Stimulated activated CD4-positive, alpha-beta T cell treated with anti-CD3 and anti-CD28 coated beads, Interleukin-4, amount 100 ng/mL, for 24 hours (primary cell): ENCODE results near the gene NAA10.
A peak's percentile ranks its signal among the peaks of the same experiment; 100 is the strongest.

Experiments used
- DNase-seq: peaks from one replicate; pipeline ENCODE4 v3.0.0-alpha.2; 2020

Gene NAA10

DNA sequence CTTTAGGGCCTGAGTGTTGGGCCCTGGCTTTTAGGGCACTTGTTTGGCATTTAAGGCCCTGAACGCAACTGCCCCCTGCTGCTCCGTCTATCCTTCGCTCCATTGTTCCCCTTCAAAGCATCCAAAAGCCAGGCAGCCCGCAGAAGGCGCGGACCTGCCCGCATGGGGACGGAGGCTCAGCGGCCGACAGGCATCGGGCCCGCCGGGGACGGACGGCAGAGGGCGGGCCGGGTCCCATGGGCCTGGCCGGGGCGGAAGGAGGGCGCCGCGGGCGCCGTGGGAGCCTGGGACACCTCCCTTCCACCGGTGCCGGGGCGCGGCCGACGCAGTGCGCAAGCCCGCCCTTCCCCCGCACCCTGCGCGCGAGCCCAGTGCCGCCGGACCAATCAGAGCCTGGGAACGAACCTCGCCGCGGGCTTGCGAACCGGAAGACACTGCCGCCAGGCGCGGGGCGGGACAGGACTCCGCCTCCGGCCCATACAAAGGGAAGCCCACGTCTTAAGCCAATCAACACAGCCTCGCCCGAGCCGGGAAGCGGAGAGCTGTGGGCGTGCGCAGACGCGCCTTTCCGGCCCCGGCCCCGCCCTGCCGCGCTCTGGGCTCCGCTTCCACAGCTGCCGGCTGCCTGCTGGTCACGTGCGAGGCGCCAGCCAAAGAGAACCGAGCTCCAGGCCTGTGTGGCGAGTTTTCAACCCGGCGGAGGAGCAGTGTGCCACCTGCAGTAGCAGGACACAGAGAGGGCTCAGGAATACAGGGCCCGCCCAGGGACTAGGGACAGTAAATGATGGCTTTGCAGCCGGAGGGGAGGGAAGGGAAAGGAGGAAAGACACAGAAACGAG lies 6.7 kb downstream of the NAA10 start:
- peak; percentile 90 for DNase-seq

GRCh38 chrX:153927672-153927921 lies 7.2 kb downstream of the NAA10 start:
- no peak for DNase-seq

- DNase-seq = peak; percentile 70
These were observed 7.8 kb downstream of the NAA10 start for GRCh38 chrX:153926858-153927671.

DNA sequence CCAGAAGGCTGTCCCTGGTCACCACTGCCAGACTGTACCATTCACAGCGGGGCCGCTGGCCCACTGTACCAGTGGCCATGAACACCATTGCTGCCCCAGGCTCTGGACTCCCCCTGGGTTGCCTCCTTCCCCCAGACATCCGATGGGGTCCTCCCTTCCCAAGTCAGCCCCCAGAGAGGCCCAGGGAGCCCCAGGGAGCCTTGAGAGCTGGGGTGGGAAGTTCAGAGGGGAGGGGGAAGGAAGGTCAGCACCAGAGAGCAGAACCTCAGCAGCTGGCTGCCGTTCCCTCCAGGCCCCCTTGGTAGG lies 8.3 kb downstream of the NAA10 start:
- DNase-seq = no peak

DNA sequence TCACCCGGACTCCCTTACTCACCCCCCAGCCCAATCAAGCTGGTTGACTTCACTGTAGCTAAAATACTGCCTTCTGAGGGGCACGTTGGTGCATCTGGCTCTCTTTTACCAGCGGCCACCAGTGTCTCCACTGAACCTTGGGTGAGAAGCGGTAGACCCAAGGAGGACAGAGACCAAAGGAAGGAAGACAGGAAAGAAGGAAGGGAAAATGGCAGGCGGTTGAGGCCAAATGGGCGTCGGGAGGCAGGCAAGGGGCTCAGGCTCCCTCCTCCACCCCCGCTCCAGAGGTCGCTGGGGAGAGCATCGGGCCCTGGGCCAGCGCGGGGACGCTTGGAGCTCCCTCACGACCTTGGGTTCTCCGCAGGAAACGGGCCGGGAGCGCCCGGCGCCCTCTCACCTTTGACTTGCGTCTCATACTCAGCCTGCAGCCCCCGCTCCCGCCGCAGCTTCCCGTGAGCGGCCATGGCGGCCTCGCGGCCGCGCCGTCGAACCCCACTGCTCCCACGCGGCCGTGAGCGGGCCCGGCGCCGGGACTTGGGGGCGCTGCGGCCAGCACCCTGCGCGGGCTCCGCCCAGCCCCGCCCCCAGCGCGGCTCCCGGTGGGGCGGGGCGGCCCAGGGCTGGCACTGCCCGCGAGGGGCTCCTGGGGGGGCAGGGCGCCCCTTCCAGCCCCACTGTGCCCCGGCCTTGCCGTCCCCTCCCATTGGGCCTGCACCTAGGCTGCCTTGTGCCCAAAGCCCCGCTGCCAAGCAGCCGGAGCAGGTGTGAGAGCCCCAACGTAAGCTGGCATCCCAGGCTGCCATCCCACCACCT lies 8.9 kb downstream of the NAA10 start, which contains the start of gene ARHGAP4:
ARHGAP4 (minus strand) TSS at position 526 of the 813 bp plus-strand sequence; CDS start at position 464, 62 bp downstream.
- DNase-seq = peak; percentile 41

GRCh38 chrX:153925387-153925738 lies 9.5 kb downstream of the NAA10 start:
- no peak for DNase-seq

DNA sequence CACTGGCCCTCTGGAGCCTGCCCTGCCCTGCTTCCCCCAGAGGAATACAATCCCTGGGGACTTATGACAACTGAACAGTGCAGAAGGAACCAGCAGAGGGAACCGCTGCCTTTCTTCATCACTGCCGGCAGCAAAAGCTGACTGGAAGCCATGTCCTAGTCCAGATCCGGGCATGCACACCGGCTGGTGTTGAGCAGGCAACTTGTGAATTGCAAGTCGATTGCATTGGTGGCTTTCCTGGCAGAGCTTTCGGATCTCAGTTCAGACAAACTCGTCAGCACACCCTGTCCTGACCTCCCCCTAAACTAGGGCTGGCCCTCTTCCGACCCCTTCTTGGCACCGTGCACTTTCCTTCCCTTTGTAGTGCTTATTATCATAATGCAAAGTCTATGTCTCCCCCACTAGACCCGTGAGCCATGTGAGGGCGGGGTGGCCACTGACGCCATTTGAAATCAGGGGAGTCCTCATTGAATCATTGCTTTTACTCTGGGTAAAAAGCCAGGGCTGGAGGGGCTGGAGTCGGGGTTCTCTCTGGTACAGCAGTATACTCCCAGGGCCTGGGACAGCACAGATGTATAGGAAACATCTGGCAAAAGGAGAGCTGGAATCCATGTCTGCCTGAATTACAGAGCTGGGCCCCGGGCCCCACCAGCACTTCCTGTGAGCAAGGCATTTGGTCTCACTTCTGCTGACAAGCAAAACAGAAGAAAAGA lies 10.5 kb downstream of the NAA10 start:
- DNase-seq = peak; percentile 38

- no peak for DNase-seq
These were observed 11.6 kb downstream of the NAA10 start for GRCh38 chrX:153922932-153923857.

DNA sequence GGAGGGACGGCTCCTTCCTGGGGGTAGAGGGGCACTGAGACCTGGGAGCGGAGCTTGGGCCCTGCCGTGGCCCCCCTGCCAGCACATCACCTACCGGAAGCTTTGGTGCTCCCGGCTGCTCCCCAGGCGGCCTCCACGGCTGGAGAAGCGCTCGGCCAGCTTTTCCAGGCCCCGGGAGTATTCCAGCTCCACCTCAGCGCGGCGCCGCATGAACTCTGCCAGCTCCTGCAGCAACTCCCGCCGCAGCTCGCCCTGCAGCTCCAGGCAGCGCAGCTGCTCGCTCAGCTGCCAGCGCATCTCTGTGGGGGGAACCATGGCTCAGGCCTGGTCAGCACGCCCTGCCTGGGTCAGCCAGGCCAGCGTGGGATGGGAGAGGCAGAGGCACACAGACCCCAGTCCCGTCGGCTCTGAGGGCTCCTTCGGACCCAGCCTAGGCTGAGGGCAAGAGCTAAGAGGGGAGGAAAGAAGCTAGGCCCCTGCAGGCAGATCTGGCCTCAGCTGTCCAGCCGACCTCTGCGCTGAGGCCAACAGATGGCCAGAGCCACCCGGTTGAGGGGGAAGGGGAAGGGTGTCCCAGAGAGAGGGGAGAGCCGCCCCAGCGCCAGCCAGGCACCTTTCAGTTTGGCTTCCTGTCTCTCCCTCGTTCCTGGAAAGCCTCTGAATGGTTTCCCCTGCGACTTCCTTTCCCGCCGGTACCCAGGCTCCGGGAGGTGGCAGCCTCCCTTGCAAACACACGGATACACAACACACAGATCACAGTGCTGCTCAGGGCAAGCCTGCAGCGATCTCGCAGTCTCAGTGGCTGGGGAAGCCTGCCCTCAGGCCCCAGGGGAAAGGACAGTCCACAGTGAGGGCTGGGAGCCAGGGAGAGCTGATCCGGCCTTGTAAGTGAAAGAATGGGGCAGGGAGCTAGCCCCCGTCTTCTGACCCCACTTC lies 13.1 kb downstream of the NAA10 start:
- DNase-seq = no peak

GRCh38 chrX:153921070-153921469 lies 13.8 kb downstream of the NAA10 start:
- DNase-seq = no peak

DNA sequence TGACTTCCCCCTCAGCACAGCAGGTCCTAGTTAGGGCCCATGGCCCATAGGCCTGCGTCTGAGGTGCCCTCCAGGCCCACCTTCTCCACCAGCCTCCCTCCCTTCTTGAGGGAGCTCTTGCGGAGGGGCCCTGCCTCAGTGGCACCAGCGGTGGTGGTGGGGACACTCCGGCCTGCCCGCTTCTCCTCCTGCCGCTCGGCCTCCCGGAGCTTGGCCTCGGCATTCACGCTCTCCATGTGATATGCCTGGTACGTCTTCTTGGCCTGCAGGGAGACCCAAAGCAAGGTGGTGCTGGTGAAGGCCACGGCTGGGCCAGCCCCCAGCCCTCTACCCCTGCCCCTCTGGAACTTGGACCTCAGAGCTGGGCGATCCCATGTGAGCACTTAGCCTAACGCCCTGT lies 14.3 kb downstream of the NAA10 start:
- DNase-seq = no peak

- DNase-seq = no peak
These were observed 15.6 kb downstream of the NAA10 start for GRCh38 chrX:153919281-153919680.

- DNase-seq = no peak
These were observed 17.0 kb downstream of the NAA10 start for GRCh38 chrX:153917869-153918268.

- DNase-seq = no peak
These were observed 21.1 kb downstream of the NAA10 start for GRCh38 chrX:153913701-153914100.

- DNase-seq = no peak
These were observed 21.6 kb downstream of the NAA10 start for GRCh38 chrX:153913211-153913610.

GRCh38 chrX:153911798-153912197 lies 23.0 kb downstream of the NAA10 start:
- DNase-seq = no peak

GRCh38 chrX:153910446-153910845 lies 24.4 kb downstream of the NAA10 start:
- no peak for DNase-seq

DNA sequence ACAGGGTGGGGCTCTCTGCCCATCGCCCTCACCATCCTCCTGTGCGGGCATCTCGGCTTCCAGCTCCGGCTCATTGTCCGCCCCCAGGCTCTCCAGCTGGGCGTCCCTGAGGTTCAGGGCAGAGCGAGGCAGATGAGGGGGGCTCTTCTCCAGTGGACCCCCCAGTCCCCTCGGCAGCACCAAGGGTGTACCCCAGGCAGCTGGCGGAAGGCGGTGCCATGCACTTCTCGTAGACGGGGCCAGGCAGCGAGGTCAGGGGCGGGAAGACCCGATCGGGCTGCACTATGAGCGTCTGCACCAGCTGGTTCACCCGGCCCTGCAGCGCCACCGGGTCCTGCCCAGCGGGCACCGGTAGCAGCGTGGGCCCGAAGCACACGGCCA lies 24.9 kb downstream of the NAA10 start:
- no peak for DNase-seq

DNA sequence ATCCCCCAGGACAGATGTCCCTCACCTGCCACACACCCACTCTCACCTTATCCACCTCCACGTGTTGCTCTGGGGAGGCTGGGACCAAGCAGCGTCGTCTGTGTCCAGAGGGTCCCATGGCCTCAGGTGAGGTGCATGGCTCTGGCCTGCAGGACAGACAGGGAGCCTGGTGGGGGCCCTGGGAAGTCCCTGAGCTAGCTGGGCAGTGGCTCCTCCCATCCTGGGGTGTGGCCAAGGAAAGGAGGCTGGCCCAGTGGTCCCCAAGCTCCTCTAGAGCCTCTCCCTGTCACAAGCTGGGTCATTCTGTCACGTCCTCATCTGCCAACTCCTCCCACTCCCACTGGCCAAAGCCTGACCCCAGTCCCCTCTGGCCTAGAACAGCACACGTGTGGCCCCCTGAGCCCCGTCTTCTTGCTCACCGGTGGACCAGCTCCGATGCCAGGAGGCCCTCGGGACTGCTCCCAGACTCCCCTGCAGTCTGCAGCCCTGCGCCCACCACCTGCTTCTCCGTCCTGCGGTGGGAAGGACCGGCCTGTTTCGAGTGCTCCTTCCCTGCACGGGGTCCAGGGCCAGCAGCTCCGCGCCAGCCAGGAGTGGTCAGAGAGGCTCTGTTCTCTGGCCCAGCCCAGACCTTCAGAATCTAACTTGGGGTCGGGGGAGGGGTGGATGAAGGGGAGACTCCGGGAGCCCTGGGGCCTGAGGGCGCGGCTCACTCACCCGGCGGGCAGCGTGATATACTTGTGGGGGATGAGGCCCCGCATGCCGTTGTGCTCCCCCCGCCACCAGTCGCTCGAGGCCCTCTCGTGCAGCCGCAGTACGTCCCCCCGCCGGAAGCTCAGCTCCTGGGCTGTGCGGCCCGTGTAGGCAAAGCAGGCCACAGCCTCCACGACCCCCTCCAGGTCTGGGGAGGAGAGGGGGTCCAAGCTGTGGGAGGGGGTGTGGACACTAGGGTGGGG lies 25.5 kb downstream of the NAA10 start:
- no peak for DNase-seq
